Loucy (cell line): ENCODE measurements around the gene SLIT1.

ENCODE experiments used
- EZH2phosphoT487 ChIP-seq: fragments of 200-600 bp; IDR thresholded peaks from 2 replicates; pipeline ENCODE4 v1.6.1; 2018; ENCODE audit warnings: antibody characterized with exemption, mild to moderate bottlenecking, moderate library complexity, borderline replicate concordance
- TF ChIP-seq, protein P1 (sequence below): fragments of 200-600 bp; sonication (generic); conservative IDR thresholded peaks from 2 replicates; pipeline ENCODE4 v1.5.1; 2014; ENCODE audit warnings: mild to moderate bottlenecking, antibody characterized with exemption, low read length

- TF ChIP-seq, protein P1, sequence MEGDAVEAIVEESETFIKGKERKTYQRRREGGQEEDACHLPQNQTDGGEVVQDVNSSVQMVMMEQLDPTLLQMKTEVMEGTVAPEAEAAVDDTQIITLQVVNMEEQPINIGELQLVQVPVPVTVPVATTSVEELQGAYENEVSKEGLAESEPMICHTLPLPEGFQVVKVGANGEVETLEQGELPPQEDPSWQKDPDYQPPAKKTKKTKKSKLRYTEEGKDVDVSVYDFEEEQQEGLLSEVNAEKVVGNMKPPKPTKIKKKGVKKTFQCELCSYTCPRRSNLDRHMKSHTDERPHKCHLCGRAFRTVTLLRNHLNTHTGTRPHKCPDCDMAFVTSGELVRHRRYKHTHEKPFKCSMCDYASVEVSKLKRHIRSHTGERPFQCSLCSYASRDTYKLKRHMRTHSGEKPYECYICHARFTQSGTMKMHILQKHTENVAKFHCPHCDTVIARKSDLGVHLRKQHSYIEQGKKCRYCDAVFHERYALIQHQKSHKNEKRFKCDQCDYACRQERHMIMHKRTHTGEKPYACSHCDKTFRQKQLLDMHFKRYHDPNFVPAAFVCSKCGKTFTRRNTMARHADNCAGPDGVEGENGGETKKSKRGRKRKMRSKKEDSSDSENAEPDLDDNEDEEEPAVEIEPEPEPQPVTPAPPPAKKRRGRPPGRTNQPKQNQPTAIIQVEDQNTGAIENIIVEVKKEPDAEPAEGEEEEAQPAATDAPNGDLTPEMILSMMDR = no peak
- no peak for TF ChIP-seq EZH2phosphoT487
Measured at GRCh38 chr10:97103316-97104080, 82.3 kb downstream of the SLIT1 start.
